ENCODE measurements around the gene HSP90B1. TPM values are rescaled to one million over a fixed set of nuclear protein-coding genes. Genes with fewer than 3 reads are reported as not detected.

Gene HSP90B1
- total RNA-seq (2014; rRNA removed; shearing (Covaris generic)): 699 and 838 TPM in 2 replicates
- 1,106 and 1,714 TPM in 2 replicates for polyA plus RNA-seq (2014; cell fraction: nucleus; rRNA removed)

- DNase-seq (ENCODE audit: extremely low read depth, low read depth): peak; percentile 100
Observed at GRCh38 chr12:103930034-103930786, at the start of gene HSP90B1. HSP90B1 (plus strand) TSS chr12:103930410; CDS start chr12:103930516, 106 bp downstream.

DNA sequence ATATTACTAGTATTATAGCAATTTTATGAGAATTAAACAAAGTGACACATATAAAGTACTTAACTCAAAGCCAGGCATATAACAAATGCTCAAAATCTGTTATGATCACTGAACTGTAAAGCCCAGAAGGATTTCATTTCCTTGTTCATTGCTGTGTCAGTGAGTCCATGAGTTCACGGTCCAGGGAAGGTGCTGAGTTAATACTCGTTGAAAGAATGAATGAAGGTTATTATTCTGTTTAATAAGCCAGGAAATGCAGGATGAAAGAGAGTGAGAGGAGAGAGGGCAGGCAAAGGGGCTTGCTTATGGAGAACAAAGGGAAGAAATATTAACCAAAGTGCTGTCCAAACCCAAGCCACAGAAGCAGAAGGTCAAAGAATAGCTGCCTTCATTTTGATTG, 48.9 kb upstream of the HSP90B1 start:
- no peak for DNase-seq (ENCODE audit: extremely low read depth, low read depth)

DNA sequence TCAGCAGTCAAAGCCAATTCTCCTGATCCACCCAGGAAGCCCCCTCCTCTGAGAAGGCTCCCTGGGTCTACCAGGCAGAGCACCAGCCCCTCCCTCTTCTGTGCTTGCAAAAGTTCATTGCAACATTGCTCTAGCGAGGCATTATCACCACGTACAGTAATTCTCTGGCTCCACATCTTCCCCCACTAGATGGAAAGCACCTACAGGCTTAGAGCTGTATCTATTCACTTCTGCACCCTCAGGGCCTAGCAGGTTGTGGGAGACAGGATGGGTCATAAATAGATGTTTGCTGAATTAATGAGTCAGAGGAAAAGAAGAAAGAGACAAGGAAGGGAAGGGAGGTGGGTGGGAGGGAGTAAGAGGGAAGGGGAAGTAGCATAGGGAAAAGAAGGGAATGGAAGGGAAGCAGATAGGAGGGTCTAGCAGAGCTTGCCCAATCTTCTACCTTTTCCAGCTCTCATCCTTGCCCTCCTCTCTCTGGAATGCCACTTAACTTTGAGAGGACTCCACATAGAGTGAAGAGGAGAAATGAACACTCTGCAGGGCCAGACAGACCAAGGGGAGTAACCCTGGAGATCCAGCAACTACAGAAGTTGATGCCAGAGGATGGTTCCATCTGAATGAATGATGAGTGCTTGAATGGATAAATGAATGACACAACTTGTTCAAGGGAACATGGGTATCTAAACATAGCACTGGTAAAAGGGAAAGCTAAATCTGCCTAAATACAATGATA, 47.2 kb upstream of the HSP90B1 start:
- no peak for DNase-seq (ENCODE audit: extremely low read depth, low read depth)

GRCh38 chr12:103883908-103884307, 46.3 kb upstream of the HSP90B1 start:
- DNase-seq (ENCODE audit: extremely low read depth, low read depth): no peak

DNA sequence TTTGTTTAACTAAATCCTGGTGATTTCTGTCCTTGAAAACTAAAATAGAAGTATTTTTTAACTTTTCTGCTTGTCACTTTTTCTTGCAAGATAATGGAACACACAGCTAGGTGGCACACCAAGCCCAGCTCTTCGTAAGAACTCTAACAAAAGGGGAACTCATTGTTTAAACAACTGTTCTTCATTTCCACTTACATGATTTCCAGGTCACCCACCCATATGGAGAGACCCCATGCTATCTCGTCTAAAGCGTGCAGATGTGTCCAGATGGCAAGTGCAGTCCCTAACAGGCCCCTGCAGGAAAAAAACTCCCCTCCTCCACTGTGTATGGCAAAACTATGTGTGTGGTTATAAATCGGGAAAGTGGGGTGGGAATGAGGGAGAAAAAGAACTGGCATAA, 45.9 kb upstream of the HSP90B1 start:
- no peak for DNase-seq (ENCODE audit: extremely low read depth, low read depth)

- DNase-seq (ENCODE audit: extremely low read depth, low read depth): no peak
Observed at GRCh38 chr12:103886195-103886797, 43.9 kb upstream of the HSP90B1 start.

- DNase-seq (ENCODE audit: extremely low read depth, low read depth): no peak
Observed at GRCh38 chr12:103887738-103888137, 42.5 kb upstream of the HSP90B1 start.

DNA sequence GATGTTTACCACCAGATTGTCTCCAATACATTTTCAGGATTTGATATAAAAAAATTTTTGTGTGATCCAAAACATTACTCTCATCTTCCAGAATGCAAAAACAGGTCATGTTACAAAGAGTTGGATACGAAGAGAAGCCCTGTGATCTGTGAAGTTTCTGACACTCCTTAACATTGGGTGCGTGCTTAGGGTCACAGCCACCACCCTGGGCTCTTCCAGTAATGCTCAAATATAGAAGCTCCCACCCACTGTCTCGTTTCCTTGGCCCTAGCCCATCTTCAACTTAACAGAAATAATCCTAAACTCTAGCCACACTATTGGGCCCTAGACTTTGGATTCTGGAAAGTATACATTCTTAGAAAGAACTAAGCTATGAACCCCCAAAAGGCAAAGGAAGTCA, 32.9 kb upstream of the HSP90B1 start:
- DNase-seq (ENCODE audit: extremely low read depth, low read depth): no peak

DNA sequence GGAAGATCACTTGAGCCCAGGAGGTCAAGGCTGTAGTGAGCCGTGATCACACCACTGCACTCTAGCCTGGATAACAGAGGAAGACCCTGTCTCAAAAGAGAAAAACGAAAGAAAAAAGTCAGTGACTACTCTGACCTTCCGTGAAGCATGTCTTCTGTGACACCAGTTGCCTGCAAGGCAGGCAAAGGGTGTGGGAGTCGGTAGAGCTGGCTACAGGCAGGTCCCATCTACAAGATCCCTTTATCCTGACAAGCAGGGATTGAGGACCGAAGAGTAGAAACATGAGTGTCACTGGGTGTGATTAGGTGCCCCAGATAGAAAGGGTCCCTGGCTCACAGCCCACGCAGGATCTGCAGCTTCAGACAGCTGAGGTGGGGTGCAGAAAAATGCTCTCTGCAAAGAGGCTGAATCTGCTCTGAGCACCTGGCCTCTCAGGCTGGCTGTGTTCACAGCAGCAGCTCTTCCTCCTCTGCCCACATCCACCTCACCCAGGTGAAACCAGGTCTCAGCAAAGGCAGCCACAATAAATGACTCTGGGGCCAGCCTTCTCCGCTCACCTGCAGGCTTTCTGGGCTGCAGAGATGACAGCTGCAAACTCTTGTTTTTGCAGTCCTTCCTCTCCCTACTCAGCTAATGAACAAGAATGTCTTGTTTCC, 28.6 kb upstream of the HSP90B1 start:
- no peak for DNase-seq (ENCODE audit: extremely low read depth, low read depth)

DNA sequence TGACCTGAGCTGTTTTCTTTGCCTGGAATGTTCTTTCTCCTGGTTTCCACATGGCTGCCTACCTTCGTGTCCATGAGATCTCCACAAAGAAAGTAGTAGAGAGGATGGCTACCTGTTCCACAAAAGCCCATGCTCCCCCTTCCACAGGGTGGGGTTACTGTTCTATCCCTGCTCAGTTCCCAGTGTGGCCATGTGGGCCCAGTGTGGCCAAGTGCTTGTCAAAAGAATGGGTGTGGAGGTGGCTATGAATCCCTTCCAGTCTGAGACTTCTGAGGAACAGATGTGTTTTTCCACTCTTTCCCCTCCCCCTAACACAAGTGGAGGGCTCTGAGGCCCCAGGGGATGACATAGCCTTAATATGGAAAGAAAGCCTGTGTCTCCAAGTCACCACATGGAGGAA, 26.2 kb upstream of the HSP90B1 start:
- no peak for DNase-seq (ENCODE audit: extremely low read depth, low read depth)

GRCh38 chr12:103905730-103906349, 24.4 kb upstream of the HSP90B1 start:
- DNase-seq (ENCODE audit: extremely low read depth, low read depth): no peak

GRCh38 chr12:103908246-103908541, 22.0 kb upstream of the HSP90B1 start:
- DNase-seq (ENCODE audit: extremely low read depth, low read depth): no peak

DNA sequence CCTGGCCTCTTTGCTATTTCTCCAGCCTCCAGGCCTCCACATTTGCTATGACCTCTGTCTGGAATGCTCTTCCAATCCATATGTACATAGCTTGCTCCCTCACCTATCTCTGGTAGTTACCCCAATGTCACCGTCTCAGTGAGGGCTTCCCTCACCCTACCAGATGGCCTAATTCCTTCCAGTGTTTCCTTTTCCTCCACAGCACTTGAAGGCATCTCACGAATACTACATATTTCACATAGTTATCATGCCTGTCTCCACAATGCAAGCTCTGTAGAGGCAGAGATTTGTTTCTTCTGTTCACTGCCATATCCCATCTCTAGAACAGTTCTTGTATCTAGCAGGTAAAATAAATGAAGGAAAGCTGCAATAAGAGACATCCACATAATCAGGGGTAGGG, 21.3 kb upstream of the HSP90B1 start:
- DNase-seq (ENCODE audit: extremely low read depth, low read depth): no peak

DNA sequence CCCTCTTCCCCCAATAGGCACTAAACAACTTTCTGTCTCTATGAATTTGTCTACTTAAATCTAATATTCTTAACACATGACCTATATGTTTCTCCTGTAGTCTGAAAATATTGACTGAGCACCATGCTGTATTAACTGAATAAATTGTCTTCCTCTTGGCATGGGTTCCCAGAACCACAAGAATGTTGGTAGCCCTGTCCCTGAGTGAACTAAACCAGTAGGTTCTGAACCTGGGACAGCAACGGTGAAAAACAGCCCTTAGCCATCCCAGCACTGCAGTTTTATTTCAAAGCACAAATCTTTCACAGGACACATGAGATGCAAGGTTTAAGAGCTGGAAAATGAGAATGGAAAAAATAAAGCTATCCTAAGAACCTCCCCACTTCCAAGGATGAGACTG, 20.4 kb upstream of the HSP90B1 start:
- no peak for DNase-seq (ENCODE audit: extremely low read depth, low read depth)

GRCh38 chr12:103912069-103912468, 18.1 kb upstream of the HSP90B1 start:
- no peak for DNase-seq (ENCODE audit: extremely low read depth, low read depth)

DNA sequence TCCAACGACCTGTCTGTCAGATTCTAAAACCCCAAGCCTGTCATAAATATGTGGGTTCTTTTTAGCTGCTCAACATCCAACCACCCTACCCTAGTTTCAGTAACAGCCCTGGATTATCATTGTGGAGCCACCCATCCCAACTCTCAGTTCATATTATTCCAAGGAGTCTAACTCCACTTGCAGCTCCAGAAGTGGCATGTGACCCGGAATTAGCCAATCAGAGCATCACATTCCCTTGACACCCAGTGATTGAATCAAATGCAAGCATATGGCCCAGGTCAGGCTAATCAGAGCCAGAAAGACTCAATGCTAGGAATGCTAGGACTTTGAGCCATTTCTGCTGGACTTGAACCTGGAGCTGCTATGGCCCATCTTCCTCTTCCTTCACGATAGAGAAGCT, 17.1 kb upstream of the HSP90B1 start:
- DNase-seq (ENCODE audit: extremely low read depth, low read depth): no peak

DNA sequence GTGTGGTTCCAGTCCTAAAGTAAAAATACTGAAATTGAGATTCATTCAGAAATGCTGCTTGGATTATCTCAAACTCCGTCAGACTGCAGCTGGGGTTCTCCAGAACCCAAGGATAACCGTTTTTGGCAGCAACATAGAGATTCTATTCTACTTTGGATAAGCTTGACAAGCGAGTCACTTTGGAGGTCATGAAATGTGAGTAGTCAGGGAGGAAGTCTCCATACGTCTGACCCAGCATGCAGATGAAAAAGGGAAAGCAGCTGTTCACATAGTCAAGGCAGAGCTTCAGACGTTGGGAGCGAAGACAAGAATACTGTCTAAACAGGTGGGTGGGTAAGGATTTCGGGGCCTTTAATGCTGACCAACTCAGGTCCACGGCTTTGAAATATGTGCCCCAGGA, 14.9 kb upstream of the HSP90B1 start:
- DNase-seq (ENCODE audit: extremely low read depth, low read depth): no peak

GRCh38 chr12:103917873-103918272, 12.3 kb upstream of the HSP90B1 start:
- DNase-seq (ENCODE audit: extremely low read depth, low read depth): no peak

- DNase-seq (ENCODE audit: extremely low read depth, low read depth): no peak
Observed at GRCh38 chr12:103924761-103925641, 5.2 kb upstream of the HSP90B1 start.

GRCh38 chr12:103928682-103929045, 1.5 kb upstream of the HSP90B1 start:
- DNase-seq (ENCODE audit: extremely low read depth, low read depth): no peak
